Activated naive CD4-positive, alpha-beta T cell (primary cell): ENCODE results near the gene GNG4.

ENCODE experiments used
- DNase-seq, 4 experiments: peaks; one replicate each; lab custom pipeline; 2025; lab: John Stamatoyannopoulos, UW

The GNG4 gene

GRCh38 chr1:235533476-235534168 is 116.0 kb downstream of the GNG4 start:
- DNase-seq, result no peak

GRCh38 chr1:235532360-235532759 is 117.2 kb downstream of the GNG4 start:
- DNase-seq, result no peak

DNA sequence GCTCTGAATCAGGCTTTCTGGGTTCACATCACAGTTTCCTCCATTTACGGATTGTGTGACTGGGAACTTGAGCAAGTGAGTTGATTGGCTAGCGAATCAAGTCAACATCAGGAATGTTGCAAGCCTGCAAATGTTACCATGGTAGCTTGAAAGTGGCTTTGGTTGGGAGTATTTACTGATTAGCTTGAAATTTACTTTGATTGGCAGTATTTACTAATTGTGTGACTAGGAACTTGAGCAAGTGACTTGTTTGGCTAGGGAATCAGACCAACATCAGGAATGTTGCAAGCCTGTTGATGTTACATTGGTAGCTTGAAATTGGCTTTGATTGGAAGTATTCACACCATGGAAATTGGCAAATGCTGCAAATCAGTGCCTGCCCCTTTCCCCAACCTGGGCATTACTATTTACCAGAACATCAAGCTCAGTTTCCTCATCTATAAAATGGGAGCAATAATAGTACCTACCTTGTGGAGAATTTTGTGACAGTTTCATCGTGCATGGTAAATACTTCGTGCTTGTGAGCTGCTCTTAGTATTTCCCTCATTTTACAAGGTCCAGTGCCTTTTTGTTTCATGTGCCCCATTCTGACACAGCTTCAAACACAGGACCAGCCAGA is 122.3 kb downstream of the GNG4 start:
- DNase-seq, result no peak

GRCh38 chr1:235525314-235525713 is 124.3 kb downstream of the GNG4 start:
- no peak for DNase-seq

DNA sequence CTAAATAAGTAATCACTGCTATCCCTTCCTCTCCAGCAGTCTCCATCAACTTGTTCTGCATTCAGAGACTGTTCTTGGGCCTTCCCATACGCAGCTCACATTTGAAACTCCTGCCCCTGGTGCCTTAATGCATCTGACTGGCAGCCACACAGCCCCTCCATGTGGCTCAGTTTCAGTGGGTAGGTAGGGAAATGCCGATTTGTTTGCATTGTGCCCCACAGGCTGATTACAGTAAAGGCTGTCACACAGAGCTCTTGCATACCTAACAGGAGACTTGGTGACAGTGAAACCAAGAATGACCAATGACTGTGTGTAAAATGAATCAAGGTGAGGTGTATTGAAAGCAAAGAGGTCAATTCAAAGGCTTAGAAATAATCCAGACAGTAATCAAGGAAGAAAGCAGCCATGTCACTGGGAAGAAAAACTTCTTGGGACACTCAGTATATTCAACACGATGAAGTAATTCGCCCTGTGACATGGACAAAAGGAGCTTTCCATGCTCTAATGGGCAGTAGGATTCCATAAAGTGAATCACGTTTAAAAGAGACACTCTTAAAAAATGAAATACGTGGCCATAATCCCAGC is 132.6 kb downstream of the GNG4 start:
- DNase-seq, result no peak

GRCh38 chr1:235515844-235516512 is 133.6 kb downstream of the GNG4 start:
- DNase-seq, result no peak

- DNase-seq, result no peak
Measured at GRCh38 chr1:235513495-235514366, 135.9 kb downstream of the GNG4 start.

- no peak for DNase-seq
Measured at GRCh38 chr1:235511470-235512240, 137.9 kb downstream of the GNG4 start.

DNA sequence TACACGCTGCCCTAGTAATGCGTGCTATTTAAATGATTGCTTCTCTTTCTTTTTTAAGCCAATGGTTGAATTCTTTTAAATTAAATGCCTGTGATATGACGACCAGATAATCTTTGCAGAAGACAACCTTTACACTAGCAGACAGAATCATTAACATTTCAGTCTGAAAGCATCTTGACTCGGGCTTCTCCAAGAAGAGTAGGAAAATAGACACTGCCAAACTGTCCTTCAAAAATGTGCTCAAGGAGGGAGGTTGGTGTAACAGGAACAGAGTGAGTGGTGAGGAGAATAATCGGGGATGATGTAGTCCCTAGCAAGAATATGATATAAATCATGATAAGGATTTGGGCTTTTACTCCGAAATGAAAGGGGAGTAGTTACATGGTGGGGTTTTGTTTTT is 138.8 kb downstream of the GNG4 start:
- DNase-seq, result no peak

DNA sequence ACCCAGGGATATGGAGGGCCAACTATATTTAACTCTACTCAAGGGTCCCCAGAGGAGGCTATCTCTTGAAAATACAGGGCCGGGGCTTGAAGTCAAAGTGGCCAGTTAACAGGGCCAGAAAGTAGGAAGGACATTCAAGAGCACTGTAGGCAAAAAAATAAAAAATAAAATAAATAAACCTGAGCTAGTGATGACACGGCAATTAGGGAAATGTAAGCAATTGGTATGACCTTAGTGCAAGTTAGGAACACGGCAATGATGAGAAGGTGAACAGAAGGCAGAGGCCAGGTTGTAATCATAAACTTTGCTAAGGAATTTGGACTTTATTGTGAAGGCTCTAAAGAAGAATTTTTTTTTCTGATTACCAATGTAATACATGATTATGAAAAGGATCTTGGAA is 142.0 kb downstream of the GNG4 start:
- no peak for DNase-seq

DNA sequence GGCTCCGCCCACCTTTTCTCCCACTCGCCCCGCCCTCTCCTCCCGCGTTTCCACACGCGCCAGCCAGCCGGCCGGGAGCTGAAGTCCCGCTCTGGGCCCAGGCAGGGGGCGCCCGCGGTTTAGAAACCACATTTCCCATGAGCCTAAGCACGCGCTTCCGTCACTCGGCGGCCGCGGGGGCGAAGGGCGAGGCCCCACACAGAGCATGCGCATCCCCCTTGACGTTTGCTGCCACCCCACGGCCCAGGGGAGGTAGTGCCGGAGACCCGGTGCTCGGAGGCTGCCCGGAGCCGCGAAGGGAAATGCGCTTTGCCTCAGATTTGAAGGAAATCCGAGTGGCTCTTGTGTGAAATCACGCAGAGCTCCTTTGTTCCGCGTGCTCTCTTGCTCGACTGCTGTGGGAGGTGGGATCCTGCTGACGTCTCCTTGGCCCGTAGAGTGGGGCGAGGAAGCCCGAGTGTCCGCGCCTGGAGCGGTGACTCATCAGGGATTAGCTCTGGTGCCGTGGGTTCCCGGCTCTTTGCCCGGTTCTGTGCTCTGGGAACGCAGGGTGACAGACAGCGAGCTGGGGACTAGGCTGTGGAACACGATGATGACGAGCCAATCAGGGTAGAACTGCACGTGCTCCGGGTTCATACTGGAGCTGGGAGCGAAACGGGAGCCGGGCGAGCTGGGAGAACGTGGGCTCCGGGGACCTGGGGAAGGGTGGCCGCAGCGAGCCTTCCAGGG is 144.9 kb downstream of the GNG4 start:
- DNase-seq, result peak; percentile 95 to 96 (median 96)

- DNase-seq, result peak in 1 of 4 experiments; percentile 74
Measured at GRCh38 chr1:235504122-235504493, 145.5 kb downstream of the GNG4 start, which contains the start of gene B3GALNT2. TSS of gene B3GALNT2 (minus strand) at chr1:235504452. CDS start at chr1:235504252, 200 bp downstream.

- no peak for DNase-seq
Measured at GRCh38 chr1:235503403-235504121, 146.0 kb downstream of the GNG4 start.

DNA sequence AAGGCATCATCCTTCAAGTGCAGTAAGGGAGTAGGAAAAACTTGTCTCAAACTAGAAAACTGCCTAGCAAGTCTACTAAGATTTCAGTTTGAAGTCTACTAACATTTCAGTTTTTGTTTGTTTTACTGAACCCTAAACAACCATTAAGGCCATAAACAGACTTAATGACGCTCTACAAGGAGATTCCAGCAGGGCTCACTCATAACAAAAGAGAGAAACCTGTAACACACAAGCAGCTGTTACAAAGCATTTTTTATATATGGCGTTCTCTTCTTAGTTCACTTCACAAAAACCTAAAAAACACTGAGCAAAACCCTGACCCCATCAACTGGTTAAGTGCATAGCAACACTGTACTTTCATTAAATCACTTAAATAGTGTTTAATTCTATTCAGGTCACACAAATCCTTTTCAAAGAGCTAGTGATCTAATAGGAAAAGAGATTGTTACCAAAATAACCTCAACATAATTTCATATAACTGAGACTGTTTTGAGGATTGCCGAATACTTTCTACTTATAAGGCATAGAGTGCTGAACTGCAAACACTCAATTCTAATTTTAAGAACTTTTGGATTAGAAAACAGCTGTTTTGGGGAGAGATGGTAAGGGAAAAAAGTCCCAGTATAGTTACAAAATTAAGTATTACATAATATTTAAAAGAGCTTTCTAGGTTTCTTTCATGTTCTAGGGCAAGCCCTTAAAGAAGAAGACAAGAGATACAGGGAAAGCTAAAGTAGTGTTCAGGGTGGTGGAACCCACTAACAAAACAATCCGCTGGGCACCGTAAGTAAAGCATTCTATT is 146.8 kb downstream of the GNG4 start:
- DNase-seq, result no peak

DNA sequence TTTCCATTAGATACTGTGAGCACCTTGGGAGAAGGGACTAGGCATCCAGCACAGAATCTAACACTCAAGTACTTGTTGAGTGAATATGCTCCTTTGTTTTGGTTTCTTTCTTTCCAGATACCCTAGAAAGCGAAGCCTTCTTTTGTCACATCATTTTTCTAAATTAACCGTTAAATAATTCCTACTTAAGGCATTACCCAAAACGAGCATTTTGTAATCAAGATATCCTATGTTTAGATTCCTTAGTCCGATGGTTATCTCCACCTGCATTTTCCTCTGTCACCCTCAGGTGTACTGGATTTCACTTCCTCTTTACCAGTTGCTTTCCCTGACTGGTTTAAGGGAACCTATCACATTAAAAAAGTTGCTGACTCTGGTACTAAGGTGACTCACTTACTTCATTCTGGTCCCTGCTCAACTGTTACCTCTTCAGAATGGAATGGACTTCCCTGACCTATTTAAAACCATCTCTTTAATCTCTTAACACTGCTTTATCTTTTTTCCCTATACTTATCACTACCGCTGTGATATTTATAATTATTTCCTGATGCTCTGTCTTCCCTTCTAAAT is 148.5 kb downstream of the GNG4 start:
- DNase-seq, result no peak
